H1 (cell line): ENCODE results near the gene TOP3B. TPM values are rescaled to one million over a fixed set of nuclear protein-coding genes. Genes with fewer than 3 reads are reported as not detected.

Experiments
- CTCF ChIA-PET: fragments of 300-600 bp; sonication (Branson Sonifier 250); formaldehyde crosslinking; loops from one replicate; lab custom pipeline; 2021; ENCODE audit not compliant: partially characterized antibody; lab: Charles Lee
- POLR2A ChIA-PET: fragments of 300-600 bp; sonication (Branson Sonifier 250); formaldehyde crosslinking; loops from one replicate; lab custom pipeline; 2021; ENCODE audit warnings: inconsistent platforms; ENCODE audit not compliant: partially characterized antibody; lab: Charles Lee
- DNase-seq, 2 experiments: peaks; one replicate each; pipeline versions ENCODE4 v3.0.0 to v3.0.0-alpha.2; 2010 to 2022; ENCODE audit warnings: low spot score in 2 of 2, low read depth in 1 of 2, mixed read lengths in 1 of 2
- FAIRE-seq: peaks from 2 replicates; lab custom pipeline; 2011; peaks lifted over from hg19 to GRCh38; lab: Jason Lieb, UNC
- H2AFZ ChIP-seq: 2 replicates; pipeline ENCODE4 v1.8.1; 2012; ENCODE audit warnings: low read length, inconsistent platforms
- H2AK5ac ChIP-seq: 2 replicates; pipeline ENCODE4 v1.6.1; 2013; ENCODE audit warnings: low read depth, low read length
- H2BK120ac ChIP-seq: replicated peaks from 2 replicates; pipeline ENCODE3; 2013; ENCODE audit warnings: low read depth, low read length, inconsistent platforms
- H2BK12ac ChIP-seq: 2 replicates; pipeline ENCODE4 v1.6.1; 2013; ENCODE audit warnings: low read depth, low read length
- H2BK15ac ChIP-seq: 2 replicates; pipeline ENCODE4 v1.6.1; 2013; ENCODE audit warnings: low read length
- H2BK20ac ChIP-seq: 2 replicates; pipeline ENCODE4 v1.6.1; 2013; ENCODE audit warnings: low read length
- H2BK5ac ChIP-seq: 2 replicates; pipeline ENCODE4 v1.6.1; 2013; ENCODE audit warnings: low read depth, low read length
- H3K14ac ChIP-seq: 2 replicates; pipeline ENCODE4 v1.6.1; 2013; ENCODE audit warnings: inconsistent platforms; ENCODE audit not compliant: insufficient read length
- H3K18ac ChIP-seq: 2 replicates; pipeline ENCODE4 v1.6.1; 2013; ENCODE audit warnings: low read length; ENCODE audit errors: extremely low read depth
- H3K23ac ChIP-seq: 2 replicates; pipeline ENCODE4 v1.6.1; 2013; ENCODE audit warnings: inconsistent platforms; ENCODE audit not compliant: insufficient read length
- H3K23me2 ChIP-seq: 2 replicates; pipeline ENCODE4 v1.6.1; 2013; ENCODE audit warnings: low read depth, low read length
- H3K27ac ChIP-seq: 2 replicates; pipeline ENCODE4 v1.6.1; 2011; ENCODE audit warnings: low read depth, low read length, inconsistent platforms
- H3K27me3 ChIP-seq, 4 experiments: replicated peaks in 1 of 4; 1 replicate in 1 of 4; 2 replicates in 3 of 4; pipeline versions ENCODE4 v1.6.1 to v1.8.1; 2011 to 2013; ENCODE audit warnings: low read length in 3 of 4, mild to moderate bottlenecking in 3 of 4, inconsistent platforms in 2 of 4, mixed read lengths in 2 of 4, moderate library complexity in 1 of 4; ENCODE audit not compliant: control insufficient read depth in 3 of 4, insufficient read depth in 3 of 4; ENCODE audit errors: extremely low read depth in 1 of 4
- H3K36me3 ChIP-seq, 4 experiments: 2 replicates each; pipeline versions ENCODE4 v1.6.1 to v1.8.1; 2011 to 2013; ENCODE audit warnings: mild to moderate bottlenecking in 4 of 4, low read length in 3 of 4, moderate library complexity in 2 of 4, control low read depth in 1 of 4, inconsistent platforms in 1 of 4; ENCODE audit not compliant: insufficient read depth in 4 of 4, control insufficient read depth in 2 of 4
- H3K4ac ChIP-seq: replicated peaks from 2 replicates; pipeline ENCODE3; 2013; ENCODE audit warnings: low read length, low read depth, mixed read lengths, inconsistent platforms; ENCODE audit not compliant: insufficient read length
- H3K4me1 ChIP-seq, 4 experiments: replicated peaks in 1 of 4; 1 replicate in 1 of 4; 2 replicates in 3 of 4; pipeline versions ENCODE4 v1.6.1 to v1.8.1; 2011 to 2013; ENCODE audit warnings: low read length in 3 of 4, inconsistent platforms in 2 of 4, mixed read lengths in 1 of 4; ENCODE audit not compliant: insufficient read depth in 4 of 4, control insufficient read depth in 3 of 4
- H3K4me2 ChIP-seq, 2 experiments: 2 replicates each; pipeline versions ENCODE4 v1.6.1 to v1.8.1; 2011 to 2013; ENCODE audit warnings: low read depth in 2 of 2, low read length in 2 of 2, control low read depth in 1 of 2, inconsistent platforms in 1 of 2, mild to moderate bottlenecking in 1 of 2; ENCODE audit not compliant: insufficient read depth in 1 of 2
- H3K4me3 ChIP-seq, 4 experiments: fragments of 200-600, 300-600 bp in 1 of 4; sonication (generic), shearing (Covaris generic), sonication (Bioruptor Twin) in 1 of 4; 2 replicates each; pipeline versions ENCODE4 v1.5.1 to v1.8.1; 2011 to 2016; ENCODE audit warnings: low read length in 4 of 4, low read depth in 3 of 4, control low read depth in 2 of 4, inconsistent platforms in 2 of 4, mild to moderate bottlenecking in 2 of 4, mixed read lengths in 1 of 4, moderate library complexity in 1 of 4; ENCODE audit not compliant: insufficient read depth in 2 of 4; ENCODE audit errors: extremely low read depth in 1 of 4
- H3K56ac ChIP-seq: replicated peaks from 2 replicates; pipeline ENCODE3; 2013; ENCODE audit warnings: low read depth, mild to moderate bottlenecking, mixed read lengths, low read length, inconsistent platforms; ENCODE audit not compliant: insufficient read length
- H3K79me1 ChIP-seq: 2 replicates; pipeline ENCODE4 v1.6.1; 2013; ENCODE audit warnings: low read depth, low read length, control low read depth
- H3K79me2 ChIP-seq, 2 experiments: 2 replicates each; pipeline versions ENCODE4 v1.6.1 to v1.8.1; 2012 to 2013; ENCODE audit warnings: low read length in 2 of 2, mild to moderate bottlenecking in 2 of 2, inconsistent platforms in 1 of 2; ENCODE audit not compliant: insufficient read depth in 2 of 2, control insufficient read depth in 1 of 2
- H3K9ac ChIP-seq, 4 experiments: replicated peaks in 1 of 4; 1 replicate in 1 of 4; 2 replicates in 3 of 4; pipeline versions ENCODE4 v1.6.1 to v1.8.1; 2011 to 2013; ENCODE audit warnings: low read depth in 3 of 4, low read length in 3 of 4, control low read depth in 2 of 4, mild to moderate bottlenecking in 2 of 4, moderate library complexity in 2 of 4, inconsistent platforms in 1 of 4; ENCODE audit errors: extremely low read depth in 1 of 4
- H3K9me3 ChIP-seq, 2 experiments: 2 replicates each; pipeline versions ENCODE4 v1.6.1 to v1.8.1; 2012 to 2013; ENCODE audit warnings: mild to moderate bottlenecking in 2 of 2, moderate library complexity in 2 of 2, control low read depth in 1 of 2, inconsistent platforms in 1 of 2, low read depth in 1 of 2, low read length in 1 of 2, mixed read lengths in 1 of 2; ENCODE audit not compliant: insufficient read depth in 2 of 2
- H4K20me1 ChIP-seq, 2 experiments: replicated peaks in 1 of 2; 2 replicates each; pipeline versions ENCODE3 to v1.8.1; 2011 to 2013; ENCODE audit warnings: inconsistent platforms in 2 of 2, low read length in 2 of 2, mild to moderate bottlenecking in 1 of 2; ENCODE audit not compliant: insufficient read depth in 2 of 2, control insufficient read depth in 1 of 2
- H4K5ac ChIP-seq: 2 replicates; pipeline ENCODE4 v1.6.1; 2013; ENCODE audit warnings: low read length, low read depth, mixed read lengths, inconsistent platforms; ENCODE audit not compliant: insufficient read length
- H4K8ac ChIP-seq: 2 replicates; pipeline ENCODE4 v1.8.0; 2013; ENCODE audit warnings: mild to moderate bottlenecking, moderate library complexity, low read length, inconsistent platforms; ENCODE audit not compliant: insufficient read depth; ENCODE audit errors: extremely low read depth
- H4K91ac ChIP-seq: replicated peaks from 2 replicates; pipeline ENCODE3; 2013; ENCODE audit warnings: low read length, mixed read lengths, inconsistent platforms; ENCODE audit not compliant: insufficient read length
- FOSL1 ChIP-seq: IDR thresholded peaks from 2 replicates; pipeline ENCODE4 v1.6.1; 2011; ENCODE audit warnings: mild to moderate bottlenecking, low read depth, low read length, moderate library complexity; ENCODE audit not compliant: insufficient read depth
- POU5F1 ChIP-seq: IDR thresholded peaks from 2 replicates; pipeline ENCODE4 v1.6.1; 2011; ENCODE audit warnings: low read depth, mild to moderate bottlenecking, low read length, moderate library complexity
- RXRA ChIP-seq: IDR thresholded peaks from 2 replicates; pipeline ENCODE4 v1.6.1; 2011; ENCODE audit warnings: low read depth, mild to moderate bottlenecking, low read length, moderate library complexity; ENCODE audit not compliant: insufficient read depth
- SIX5 ChIP-seq: IDR thresholded peaks from 2 replicates; pipeline ENCODE4 v1.6.1; 2011; ENCODE audit warnings: mild to moderate bottlenecking, low read depth, low read length
- TCF12 ChIP-seq: IDR thresholded peaks from 2 replicates; pipeline ENCODE4 v1.6.1; 2011; ENCODE audit warnings: low read depth, mild to moderate bottlenecking, low read length
- WGBS, 2 experiments: shearing (Covaris generic) in 1 of 2; methylation state at CpG; one replicate each; pipeline versions ENCODE4 v1.1.6 to v1.1.7; 2013 to 2015; ENCODE audit warnings: low lambda C conversion rate in 2 of 2, mixed read lengths in 2 of 2, inconsistent platforms in 1 of 2, low coverage in 1 of 2, missing lambda C conversion rate in 1 of 2; ENCODE audit not compliant: insufficient replicate concordance in 2 of 2, insufficient coverage in 1 of 2, insufficient read length in 1 of 2; ENCODE audit errors: extremely low coverage in 1 of 2, missing lambda C conversion rate in 1 of 2; 5-methylcytosine and 5-hydroxymethylcytosine counted together
- polyA plus RNA-seq, 7 experiments: library from polyadenylated mRNA; depleted of rRNA in 3 of 7; stranded (reverse) in 5 of 7; unstranded in 2 of 7; fragments of >200 nt in 5 of 7; fragments of 200-250 nt in 2 of 7; gene quantifications; 1 replicate in 5 of 7; 2 replicates in 1 of 7; 4 replicates in 1 of 7; pipeline versions ENCODE4 v1.2.1 to v1.2.3, GENCODE V29; 2011 to 2013; ENCODE audit warnings: missing spikeins in 2 of 7, mixed read lengths in 2 of 7
- total RNA-seq: library from RNA; stranded (reverse); fragmentation: NEBNext Ultra II Directional; extraction: Animal tissue kit (Norgen Biotek cat#: 25700); gene quantifications from 2 replicates; pipeline ENCODE4 v1.2.1, GENCODE V29; 2021

Gene TOP3B
- total and polyA plus RNA-seq, 2 of the 8 experiments (the other 6 are each of a cell fraction or from before 2014, with no cell fraction given), result 30.4 to 52.8 TPM

GRCh38 chr22:22002526-22003055, 20.0 kb upstream of the TOP3B start:
- no peak overlapping the region for H2BK5ac ChIP-seq
- no peak overlapping the region for H2BK15ac ChIP-seq
- H3K27ac ChIP-seq, result no peak overlapping the region
- H3K4me3 ChIP-seq, result no peak overlapping the region
- H4K91ac ChIP-seq, result no peak overlapping the region
- H3K18ac ChIP-seq, result no peak overlapping the region
- H3K56ac ChIP-seq, result no peak overlapping the region
- no peak overlapping the region for H3K14ac ChIP-seq
- no peak overlapping the region for H2AK5ac ChIP-seq
- no peaks in the 10 kb centered on the region for H3K4me1 ChIP-seq
- H3K79me2 ChIP-seq, result no peaks in the 10 kb centered on the region
- H3K4ac ChIP-seq, result no peak overlapping the region
- H3K23ac ChIP-seq, result no peak overlapping the region
- no peaks in the 10 kb centered on the region for H3K79me1 ChIP-seq
- H3K9me3 ChIP-seq, result no peaks in the 10 kb centered on the region
- H3K9ac ChIP-seq, result no peak overlapping the region
- no peak overlapping the region for H2BK12ac ChIP-seq
- H4K8ac ChIP-seq, result no peak overlapping the region
- H2AFZ ChIP-seq, result no peak overlapping the region
- CTCF ChIA-PET, result interaction anchor here (1.1 to 1.3 kb wide), 3 partner anchors 9 to 108 kb away, joined by 3 to 4 read pairs (median 3); no protein-coding TSS in a partner anchor
- 81% methylated on average over 3 of the region's 3 CpGs; no CpG with 5 or more reads in 1 of the 2 experiments for WGBS, 2 experiments
- H3K4me2 ChIP-seq, result no peak overlapping the region
- POLR2A ChIA-PET, result no interaction called here
- peaks cover 36 to 84% (median 79%) of the 10 kb centered on the region in 4 experiments for H3K27me3 ChIP-seq
- H2BK20ac ChIP-seq, result no peak overlapping the region
- H3K36me3 ChIP-seq, result no peaks in the 10 kb centered on the region
- DNase-seq (no peak), FAIRE-seq (no peak)
- no peak overlapping the region for H2BK120ac ChIP-seq
- no peak overlapping the region for H4K5ac ChIP-seq
- H4K20me1 ChIP-seq, result no peaks in the 10 kb centered on the region
- no peaks in the 10 kb centered on the region for H3K23me2 ChIP-seq
- no peak for TF ChIP-seq RXRA
- TF ChIP-seq FOSL1, result no peak
- TF ChIP-seq SIX5, result no peak
- no peak for TF ChIP-seq POU5F1
- no peak for TF ChIP-seq TCF12
